ENCODE data around the gene RABGAP1L. TPM values are rescaled to one million over a fixed set of nuclear protein-coding genes. Genes with fewer than 3 reads are reported as not detected.

RABGAP1L gene
- total RNA-seq, 6 donors from 2014 or later = 41.3 to 229 (median 85.3) TPM

DNA sequence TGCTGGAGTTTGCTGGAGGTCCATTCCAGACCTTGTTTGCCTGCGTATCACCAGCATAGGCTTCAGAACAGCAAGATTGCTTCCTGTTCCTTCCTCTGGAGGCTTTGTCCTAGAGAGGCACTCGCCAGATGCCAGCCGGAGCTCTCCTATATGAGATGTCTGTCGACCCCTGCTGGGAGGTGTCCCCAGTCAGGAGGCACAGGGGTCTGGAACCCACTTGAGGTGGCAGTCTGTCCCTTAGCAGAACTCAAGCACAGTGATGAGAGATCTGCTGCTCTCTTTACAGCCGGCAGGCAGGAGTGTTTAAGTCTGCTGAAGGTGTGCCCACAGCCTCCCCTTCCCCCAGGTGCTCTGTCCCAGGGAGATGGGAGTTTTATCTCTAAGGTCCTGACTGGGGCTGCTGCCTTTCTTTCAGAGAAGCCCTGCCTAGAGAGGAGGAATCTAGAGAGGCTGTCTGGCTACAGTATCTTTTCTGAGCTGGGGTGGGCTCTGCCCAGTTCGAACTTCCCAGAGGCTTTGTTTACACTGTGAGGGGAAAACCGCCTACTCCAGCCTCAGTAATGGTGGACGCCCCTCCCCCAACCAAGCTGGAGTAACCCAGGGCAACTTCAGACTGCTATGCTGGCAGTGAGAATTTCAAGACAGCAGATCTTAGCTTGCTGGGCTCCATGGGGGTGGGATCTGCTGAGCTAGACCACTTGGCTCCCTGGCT, 493.4 kb downstream of the RABGAP1L start:
- no peaks in the 10 kb centered on the region for H3K4me1 ChIP-seq
- DNase-seq (no peak), ATAC-seq (ENCODE audit: low FRiP score in 2 of 2) (no peak)
- H3K27ac ChIP-seq = no peak overlapping the region
- no peaks in the 10 kb centered on the region for H3K36me3 ChIP-seq
- WGBS, 2 donors = 69 to 79% methylated on average over 8 of the region's 8 CpGs
- H3K27me3 ChIP-seq = no peaks in the 10 kb centered on the region
- peaks cover 0 to 3% (median 0%) of the 10 kb centered on the region in 4 donors for H3K9me3 ChIP-seq
- no peak overlapping the region for H3K4me3 ChIP-seq
- TF ChIP-seq POLR2AphosphoS5 (IDR thresholded peaks at IDR 0.05) = no peak
- TF ChIP-seq, protein P1, sequence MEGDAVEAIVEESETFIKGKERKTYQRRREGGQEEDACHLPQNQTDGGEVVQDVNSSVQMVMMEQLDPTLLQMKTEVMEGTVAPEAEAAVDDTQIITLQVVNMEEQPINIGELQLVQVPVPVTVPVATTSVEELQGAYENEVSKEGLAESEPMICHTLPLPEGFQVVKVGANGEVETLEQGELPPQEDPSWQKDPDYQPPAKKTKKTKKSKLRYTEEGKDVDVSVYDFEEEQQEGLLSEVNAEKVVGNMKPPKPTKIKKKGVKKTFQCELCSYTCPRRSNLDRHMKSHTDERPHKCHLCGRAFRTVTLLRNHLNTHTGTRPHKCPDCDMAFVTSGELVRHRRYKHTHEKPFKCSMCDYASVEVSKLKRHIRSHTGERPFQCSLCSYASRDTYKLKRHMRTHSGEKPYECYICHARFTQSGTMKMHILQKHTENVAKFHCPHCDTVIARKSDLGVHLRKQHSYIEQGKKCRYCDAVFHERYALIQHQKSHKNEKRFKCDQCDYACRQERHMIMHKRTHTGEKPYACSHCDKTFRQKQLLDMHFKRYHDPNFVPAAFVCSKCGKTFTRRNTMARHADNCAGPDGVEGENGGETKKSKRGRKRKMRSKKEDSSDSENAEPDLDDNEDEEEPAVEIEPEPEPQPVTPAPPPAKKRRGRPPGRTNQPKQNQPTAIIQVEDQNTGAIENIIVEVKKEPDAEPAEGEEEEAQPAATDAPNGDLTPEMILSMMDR (IDR thresholded peaks at IDR 0.05) = no peak
- no peak for TF ChIP-seq POLR2A (IDR thresholded peaks at IDR 0.05)
- no peak for TF ChIP-seq EP300 (IDR thresholded peaks at IDR 0.05)

DNA sequence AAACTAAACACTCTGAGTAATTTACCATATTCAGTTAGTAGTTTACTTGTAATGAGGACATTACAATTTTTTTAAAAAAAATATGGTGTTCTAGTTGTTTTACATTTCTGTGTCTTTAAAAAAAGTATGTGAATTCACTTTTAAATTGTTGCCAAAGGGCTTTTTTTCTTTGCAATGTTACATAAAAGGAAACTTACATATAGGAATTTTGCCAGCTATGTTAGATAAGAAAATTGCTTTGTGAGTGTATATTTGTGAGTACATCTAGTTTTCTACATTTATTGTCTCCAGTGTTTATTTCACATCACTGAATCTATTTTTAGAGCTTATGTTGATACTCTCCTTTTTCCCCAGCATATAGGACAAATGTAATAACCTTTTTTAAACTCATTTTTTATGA, 495.2 kb downstream of the RABGAP1L start:
- H3K36me3 ChIP-seq = no peaks in the 10 kb centered on the region
- no peak overlapping the region for H3K27ac ChIP-seq
- ATAC-seq (ENCODE audit: low FRiP score in 2 of 2) = no peak
- no peak overlapping the region for H3K4me3 ChIP-seq
- no peak for DNase-seq
- TF ChIP-seq POLR2A (IDR thresholded peaks at IDR 0.05) = no peak
- TF ChIP-seq POLR2AphosphoS5 (IDR thresholded peaks at IDR 0.05) = no peak
- TF ChIP-seq EP300 (IDR thresholded peaks at IDR 0.05) = no peak
- no peaks in the 10 kb centered on the region for H3K27me3 ChIP-seq
- peaks cover 0 to 4% (median 0%) of the 10 kb centered on the region in 4 donors for H3K9me3 ChIP-seq
- no peaks in the 10 kb centered on the region for H3K4me1 ChIP-seq

DNA sequence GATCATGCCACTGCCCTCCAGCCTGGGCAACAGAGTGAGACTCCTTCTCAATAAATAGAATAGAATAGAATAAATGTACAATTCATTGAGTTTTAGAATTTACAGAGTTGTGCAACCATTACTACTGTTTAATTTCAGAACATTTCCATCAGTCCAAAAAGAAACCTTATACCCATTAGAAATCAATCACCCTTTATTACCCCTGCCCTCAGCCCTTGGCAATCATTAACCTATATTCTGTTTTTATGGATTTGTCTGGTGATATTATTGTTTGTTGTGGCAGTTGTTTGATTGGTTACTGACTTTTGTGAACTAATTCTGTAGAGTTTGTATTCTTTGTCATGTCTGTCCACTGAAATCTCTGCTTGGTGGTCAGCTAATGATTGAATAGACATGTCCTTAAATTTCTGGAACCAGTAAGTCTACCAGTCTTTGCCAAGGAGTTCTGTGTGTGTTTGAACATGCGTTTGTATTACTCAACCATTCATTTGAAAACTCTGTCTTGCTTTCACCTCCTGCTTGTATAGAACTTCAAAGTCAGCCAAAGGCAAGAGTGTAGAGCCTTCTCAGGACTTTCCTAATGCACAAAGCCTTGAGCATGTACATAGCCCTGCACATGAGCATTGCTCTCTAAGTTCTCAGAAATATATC, 497.2 kb downstream of the RABGAP1L start:
- Histone ChIP-seq H3K4me1 (no peaks in the 10 kb centered on the region), H3K27ac (no peak overlapping the region), H3K36me3 (no peaks in the 10 kb centered on the region), H3K27me3 (no peaks in the 10 kb centered on the region), H3K4me3 (no peak overlapping the region), H3K9me3 (peaks cover 0 to 4% (median 0%) of the 10 kb centered on the region in 4 donors)
- ATAC-seq (ENCODE audit: low FRiP score in 2 of 2) (no peak), DNase-seq (no peak)
- no peak for TF ChIP-seq POLR2A (IDR thresholded peaks at IDR 0.05)
- TF ChIP-seq, protein P1 (IDR thresholded peaks at IDR 0.05) = no peak
- TF ChIP-seq EP300 (IDR thresholded peaks at IDR 0.05) = no peak
- TF ChIP-seq POLR2AphosphoS5 (IDR thresholded peaks at IDR 0.05) = no peak
- WGBS, 2 donors = 83 to 86% methylated on average over 1 of the region's 1 CpG

DNA sequence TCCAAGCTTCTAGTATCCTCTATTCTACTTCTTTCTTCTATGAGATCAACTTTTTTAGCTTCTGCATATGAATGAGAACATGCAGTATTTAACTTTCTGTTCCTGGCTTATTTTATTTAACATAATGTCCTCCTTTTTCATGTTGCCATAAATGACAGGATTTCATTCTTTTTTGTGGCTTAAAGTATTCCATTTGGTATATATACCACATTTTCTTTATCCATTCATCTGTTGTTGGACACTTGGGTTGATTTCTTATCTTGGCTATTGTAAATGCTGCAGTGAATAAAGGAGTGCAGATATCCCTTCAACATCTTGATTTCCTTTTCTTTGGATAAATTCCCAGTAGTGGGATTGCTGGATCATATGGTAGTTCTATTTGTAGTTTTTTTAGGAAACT, 498.1 kb downstream of the RABGAP1L start:
- ATAC-seq (ENCODE audit: low FRiP score in 2 of 2) (no peak), DNase-seq (no peak)
- Histone ChIP-seq H3K27ac (no peak overlapping the region), H3K4me1 (no peaks in the 10 kb centered on the region), H3K36me3 (no peaks in the 10 kb centered on the region), H3K4me3 (no peak overlapping the region), H3K27me3 (no peaks in the 10 kb centered on the region), H3K9me3 (peaks cover 0 to 4% (median 0%) of the 10 kb centered on the region in 4 donors)
- TF ChIP-seq POLR2AphosphoS5 (IDR thresholded peaks at IDR 0.05) (no peak), POLR2A (IDR thresholded peaks at IDR 0.05) (no peak), EP300 (IDR thresholded peaks at IDR 0.05) (no peak)
- TF ChIP-seq, protein P1 (IDR thresholded peaks at IDR 0.05) = no peak

DNA sequence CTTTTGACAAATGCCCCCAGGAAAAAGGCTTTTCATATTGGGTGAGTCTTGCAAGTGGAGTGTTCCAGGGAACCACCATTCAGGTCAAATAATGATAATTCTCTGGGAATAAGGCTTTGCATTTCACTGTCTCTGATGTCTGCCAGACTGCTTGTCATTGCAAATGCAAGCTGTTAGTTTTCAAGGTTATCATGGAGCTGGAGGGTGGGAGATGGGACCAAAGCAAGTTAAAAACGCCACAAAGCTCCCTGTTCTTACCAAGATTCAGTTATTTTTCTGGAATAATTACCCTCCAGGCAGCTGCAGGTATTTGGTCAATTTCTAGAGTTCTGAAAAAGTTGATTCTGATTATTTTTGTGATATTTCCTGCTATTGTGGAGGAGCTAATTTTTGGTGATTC, 498.6 kb downstream of the RABGAP1L start:
- Histone ChIP-seq H3K27me3 (no peaks in the 10 kb centered on the region), H3K9me3 (peaks cover 0 to 4% (median 0%) of the 10 kb centered on the region in 4 donors), H3K4me3 (no peak overlapping the region), H3K4me1 (no peaks in the 10 kb centered on the region), H3K36me3 (no peaks in the 10 kb centered on the region), H3K27ac (no peak overlapping the region)
- 80 to 100% methylated on average over 1 of the region's 1 CpG for WGBS, 2 donors
- no peak for DNase-seq
- no peak for ATAC-seq (ENCODE audit: low FRiP score in 2 of 2)
- TF ChIP-seq, protein P1 (IDR thresholded peaks at IDR 0.05) = no peak
- TF ChIP-seq POLR2A (IDR thresholded peaks at IDR 0.05) (no peak), EP300 (IDR thresholded peaks at IDR 0.05) (no peak), POLR2AphosphoS5 (IDR thresholded peaks at IDR 0.05) (no peak)
